G401 (cell line): ENCODE data around the gene LRIT2. TPM values are rescaled to one million over a fixed set of nuclear protein-coding genes. Genes with fewer than 3 reads are reported as not detected.
A peak's percentile ranks its signal among the peaks of the same experiment; 100 is the strongest.

ENCODE experiments used
- DNase-seq: peaks from one replicate; pipeline ENCODE4 v3.0.0-alpha.2; 2015; ENCODE audit warnings: low spot score
- in situ Hi-C: cut with HindIII; loops from 2 replicates; pipeline ENCODE4 v1.10.0; 2016; ENCODE audit warnings: low sequenced_read_pairs, mixed read lengths
- total RNA-seq: library from RNA; depleted of rRNA; stranded (reverse); fragments of >200 nt; shearing (Covaris generic); gene quantifications from 2 replicates; pipeline ENCODE4 v1.2.3, GENCODE V29; 2014

The LRIT2 gene
- total RNA-seq, 1 experiment from 2014 or later, result not detected

DNA sequence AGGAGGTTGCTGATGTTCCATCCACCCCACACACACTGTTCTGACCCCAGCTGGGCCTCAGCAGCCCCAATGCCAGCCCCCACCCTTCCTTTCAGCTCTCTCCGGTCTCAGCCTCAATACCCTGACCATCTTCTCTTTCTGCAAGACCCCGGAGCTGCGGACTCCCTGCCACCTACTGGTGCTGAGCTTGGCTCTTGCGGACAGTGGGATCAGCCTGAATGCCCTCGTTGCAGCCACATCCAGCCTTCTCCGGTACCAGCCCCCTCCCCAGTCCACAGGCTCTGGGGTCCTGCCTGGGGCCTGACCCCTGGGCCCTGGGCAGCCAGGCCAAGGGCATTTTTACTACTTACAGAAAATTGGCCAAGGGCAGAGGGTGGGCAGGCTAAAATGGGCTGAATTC, 22.2 kb upstream of the LRIT2 start:
- DNase-seq, result no peak
- in situ Hi-C loops, result no loop called here

DNA sequence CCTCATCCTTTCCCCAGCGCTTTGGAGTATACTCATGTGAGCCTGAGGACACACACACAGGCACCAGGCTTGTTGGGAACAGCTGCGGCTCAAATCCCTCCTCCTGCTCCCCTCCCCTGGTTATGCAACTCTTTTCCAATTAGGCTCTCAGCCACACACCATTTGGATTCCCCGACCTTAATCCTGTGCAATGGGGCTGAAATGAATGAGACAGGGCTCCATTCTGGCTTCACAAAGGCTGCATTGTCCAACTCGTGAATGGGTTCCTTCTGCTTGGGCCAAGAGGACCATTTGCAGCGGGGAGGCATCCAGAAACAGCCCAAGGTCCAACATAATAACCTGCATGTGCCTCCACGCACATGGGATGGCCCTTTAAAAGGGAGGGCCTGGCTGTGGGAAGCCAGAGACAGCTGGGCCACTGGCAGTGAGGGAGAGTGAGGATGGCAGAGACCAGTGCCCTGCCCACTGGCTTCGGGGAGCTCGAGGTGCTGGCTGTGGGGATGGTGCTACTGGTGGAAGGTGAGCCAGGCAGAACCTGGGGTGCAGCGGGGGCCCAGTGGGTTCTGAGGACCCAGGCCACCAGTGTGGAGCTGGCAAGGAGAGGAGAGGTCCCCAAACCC, 19.4 kb upstream of the LRIT2 start, which contains the start of gene RGR:
TSS of gene RGR (plus strand) at position 403 of the 620 bp plus-strand sequence. CDS start at position 441, 38 bp downstream.
- in situ Hi-C loops, result no loop called here
- peak; percentile 97 for DNase-seq

DNA sequence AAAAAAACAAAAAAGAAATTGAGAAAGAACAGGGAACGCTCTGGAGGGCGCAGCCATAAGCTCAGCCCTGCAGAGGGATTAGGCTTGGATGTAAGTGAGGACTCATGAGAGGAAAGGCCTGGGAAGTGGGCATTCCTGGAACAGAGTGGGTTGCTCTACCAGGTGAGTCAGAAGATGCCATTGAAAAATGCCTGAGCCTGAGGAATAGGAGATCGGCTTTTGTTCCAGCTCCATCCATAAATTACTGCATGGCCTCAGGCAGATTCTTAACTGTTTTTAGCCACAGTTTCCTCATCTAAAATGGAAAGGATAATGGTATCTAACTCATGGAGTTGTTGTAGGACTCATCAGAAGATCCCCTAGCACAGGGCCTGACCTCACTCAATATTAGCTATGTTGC, 18.4 kb upstream of the LRIT2 start:
- no peak for DNase-seq
- in situ Hi-C loops, result no loop called here

DNA sequence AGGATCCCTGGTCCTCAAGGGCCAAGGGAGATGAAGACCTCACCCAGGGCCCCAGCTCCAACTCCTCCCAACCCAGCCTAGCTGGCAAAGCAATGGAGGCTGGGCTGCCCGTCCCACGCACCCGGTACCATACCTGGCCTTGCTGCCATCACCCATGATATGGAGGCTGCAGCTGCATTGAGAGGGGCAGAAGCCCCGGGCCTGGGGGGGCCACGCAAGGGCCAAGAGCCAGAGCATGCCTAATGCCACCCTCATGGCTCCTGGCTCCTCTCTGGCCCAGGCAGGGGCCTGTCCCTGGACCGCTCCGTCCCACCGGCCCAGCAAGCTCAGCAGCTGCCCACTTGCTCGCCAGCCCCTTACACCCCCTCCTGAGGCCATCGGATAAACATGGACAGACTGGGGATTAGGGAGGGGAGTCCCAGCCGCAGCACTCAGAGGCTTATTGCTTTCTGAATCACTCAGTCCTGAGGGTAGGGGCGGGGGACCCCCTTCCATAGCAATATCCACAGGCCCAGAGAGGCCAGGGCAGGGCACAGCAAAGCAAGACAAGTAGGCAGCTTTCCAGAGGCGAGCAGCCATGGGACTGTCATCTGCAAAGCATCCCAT, 15.9 kb upstream of the LRIT2 start, which contains the start of gene LRIT1:
TSS of gene LRIT1 (minus strand) at position 362 of the 606 bp plus-strand sequence. CDS start at position 255, 107 bp downstream.
- in situ Hi-C loops, result no loop called here
- no peak for DNase-seq

DNA sequence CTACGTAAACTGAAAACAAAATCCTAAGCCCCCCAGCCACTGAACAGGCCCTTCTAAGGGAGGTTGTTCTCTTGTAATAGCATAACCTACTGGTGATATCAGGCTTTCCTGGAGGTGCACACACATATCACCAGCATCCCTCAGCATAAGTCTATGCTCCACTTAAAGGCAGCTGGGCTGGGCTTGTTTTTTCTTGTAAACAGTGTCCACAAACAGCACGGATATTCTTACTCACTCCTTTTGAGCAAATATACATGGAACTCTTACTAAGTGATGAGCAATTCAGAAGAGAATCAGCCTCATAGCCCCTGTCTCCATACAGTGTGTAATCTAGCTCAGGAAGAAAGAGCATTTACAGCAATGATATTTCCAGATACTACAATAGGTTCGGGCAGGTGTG, 13.6 kb upstream of the LRIT2 start:
- no peak for DNase-seq
- in situ Hi-C loops, result no loop called here

DNA sequence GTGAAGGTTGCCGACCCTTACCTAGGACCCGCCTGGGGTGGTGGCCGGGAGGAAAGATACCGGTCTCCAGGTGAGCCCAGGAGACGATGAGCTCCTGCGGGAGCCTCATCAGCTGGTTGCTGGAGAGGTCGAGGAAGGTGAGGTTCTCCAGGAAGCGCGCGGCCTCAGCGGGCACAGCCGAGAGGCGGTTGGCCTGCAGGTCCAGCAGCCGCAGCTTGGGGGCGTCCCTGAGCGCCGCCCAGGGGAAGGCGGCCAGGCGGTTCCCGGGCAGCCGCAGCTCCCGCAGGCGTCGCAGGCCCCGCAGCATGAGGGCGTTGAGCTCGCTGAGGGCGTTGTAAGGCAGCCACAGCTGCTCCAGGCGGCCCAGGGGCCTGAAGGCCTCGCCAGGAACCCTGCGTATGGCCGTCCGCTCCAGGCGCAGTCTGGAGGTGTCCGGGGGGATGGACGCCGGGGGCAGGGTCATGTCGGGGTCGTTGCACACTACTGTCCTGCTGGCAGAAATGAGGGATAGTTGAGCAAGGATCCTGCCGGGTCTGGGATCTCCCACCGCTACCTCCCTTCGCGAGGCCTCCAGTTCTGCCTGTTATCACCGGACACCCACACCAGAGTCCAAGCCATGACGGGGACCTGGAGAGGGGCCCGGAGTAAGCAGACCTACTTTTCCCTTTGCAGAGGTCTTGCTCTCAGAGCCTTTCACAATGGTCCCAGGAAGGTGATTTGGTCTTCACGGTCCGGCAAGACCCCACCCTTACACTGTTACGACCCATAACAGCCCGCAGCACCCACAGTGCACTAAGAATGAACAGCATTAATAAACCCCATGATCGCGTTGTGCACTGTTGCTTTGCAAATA, 12.1 kb upstream of the LRIT2 start:
- in situ Hi-C loops, result no loop called here
- no peak for DNase-seq

DNA sequence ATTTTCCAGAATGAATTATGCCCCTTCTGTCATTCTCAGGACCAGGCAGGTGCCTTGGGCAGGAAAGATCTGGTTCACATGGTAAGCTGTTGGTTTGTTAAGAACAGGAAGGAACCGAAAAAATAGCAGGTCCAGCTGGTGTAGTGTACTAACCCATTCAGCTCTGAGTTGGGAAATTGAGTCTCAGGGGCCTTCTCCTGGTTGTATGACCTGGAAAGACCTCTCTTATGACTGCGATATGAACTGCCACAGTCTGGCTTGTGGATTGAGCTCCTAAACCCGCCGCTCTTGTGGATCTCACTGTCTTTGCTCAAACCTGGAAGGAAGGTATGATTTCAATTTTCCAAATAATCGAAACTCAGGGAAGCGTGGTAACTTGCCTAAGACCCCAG, 11.5 kb upstream of the LRIT2 start:
- DNase-seq, result no peak
- in situ Hi-C loops, result no loop called here

DNA sequence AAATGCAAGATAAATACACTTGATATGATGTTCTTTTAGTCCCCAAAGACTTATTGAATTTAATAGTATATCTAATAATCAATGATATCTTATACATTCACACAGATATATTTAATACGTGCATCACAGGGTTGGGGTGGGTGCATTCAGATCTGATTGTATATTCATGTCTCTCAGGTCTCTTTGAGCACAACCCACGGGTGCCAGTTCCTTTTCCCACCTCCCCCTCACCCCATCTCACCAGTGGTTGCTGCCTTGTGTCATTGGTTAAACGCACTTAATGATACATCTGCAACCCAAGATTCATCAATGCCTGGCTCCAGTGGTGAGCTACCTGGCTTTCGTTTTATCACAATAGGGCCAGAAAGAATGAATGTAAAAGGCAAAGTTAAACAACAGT, 9.8 kb upstream of the LRIT2 start:
- in situ Hi-C loops, result no loop called here
- DNase-seq, result no peak

DNA sequence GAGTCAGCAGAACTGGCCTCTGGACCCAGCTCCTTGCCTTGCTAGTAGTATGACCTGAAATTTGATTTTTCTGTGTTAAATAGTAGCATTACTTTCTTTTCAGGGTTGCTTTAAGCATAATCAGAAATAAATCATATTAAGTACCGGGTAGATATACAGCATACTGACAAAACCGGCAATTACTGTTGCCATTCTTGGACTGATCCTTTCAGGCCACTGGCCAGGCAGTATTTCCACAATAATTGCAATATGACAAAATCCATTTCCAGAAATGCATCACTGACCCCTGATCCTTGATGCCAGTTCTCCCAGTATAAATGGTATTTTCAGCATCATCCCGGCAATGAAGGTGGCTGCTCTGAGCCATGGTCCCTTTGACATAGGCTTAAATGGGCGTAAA, 9.1 kb upstream of the LRIT2 start:
- in situ Hi-C loops, result no loop called here
- DNase-seq, result no peak

DNA sequence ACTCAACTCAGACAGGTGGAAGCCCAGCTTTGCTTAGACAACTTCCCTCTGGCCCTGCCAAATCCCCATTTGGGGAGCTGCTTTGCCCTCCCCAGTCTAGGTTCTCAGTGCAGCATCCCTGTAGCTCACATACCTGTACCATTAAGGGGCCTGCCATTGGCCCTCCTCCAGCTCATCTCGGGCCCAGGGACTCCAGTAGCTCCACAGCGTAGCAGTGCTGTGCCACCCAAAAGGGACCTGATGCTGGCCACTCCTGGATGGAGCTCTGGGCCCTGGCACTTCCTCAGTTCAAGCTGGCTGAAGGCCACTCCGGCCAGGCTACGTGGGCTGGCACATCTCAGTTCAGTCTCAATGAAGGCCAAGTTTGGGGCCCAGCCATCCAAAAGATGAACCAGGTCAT, 8.6 kb upstream of the LRIT2 start:
- in situ Hi-C loops, result no loop called here
- no peak for DNase-seq

DNA sequence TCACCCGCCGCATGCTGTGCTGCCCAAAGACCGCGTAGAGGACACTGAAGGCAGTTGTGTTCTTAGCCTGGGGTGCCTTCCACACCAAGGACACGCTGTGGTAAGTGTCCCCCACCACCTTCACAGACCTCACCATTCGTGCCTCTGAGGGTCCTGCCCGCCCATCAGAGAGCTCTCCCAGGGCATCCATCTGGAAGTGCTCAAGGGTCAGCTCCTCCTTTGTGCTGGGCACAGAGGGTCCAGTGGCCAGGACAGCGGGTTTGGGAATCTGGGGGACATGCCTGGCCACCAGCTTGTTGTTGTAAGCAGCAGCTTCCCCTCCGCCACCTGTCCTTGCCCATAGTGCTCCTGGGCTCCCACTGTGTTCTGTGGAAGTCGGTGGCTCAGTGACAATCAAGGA, 7.0 kb upstream of the LRIT2 start:
- no peak for DNase-seq
- in situ Hi-C loops, result no loop called here

DNA sequence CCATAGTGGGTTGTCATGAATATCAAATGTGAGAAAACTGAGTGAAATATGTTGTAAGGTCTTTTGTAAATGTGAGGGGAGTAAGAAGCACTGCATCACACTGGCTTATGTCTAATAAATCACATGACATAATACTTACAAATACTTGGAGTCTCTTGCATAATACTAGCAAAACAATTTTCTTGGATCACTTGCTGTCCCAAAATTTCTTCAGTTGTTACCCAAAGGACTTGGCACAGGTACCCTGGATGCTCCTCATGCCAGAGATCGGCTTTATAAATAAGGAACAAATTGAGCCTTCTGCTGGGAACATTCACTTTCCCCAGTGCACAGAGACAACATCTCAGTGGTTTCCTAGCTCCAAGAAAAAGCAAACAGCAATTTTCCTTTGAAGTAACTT, 5.0 kb upstream of the LRIT2 start:
- no peak for DNase-seq
- in situ Hi-C loops, result no loop called here

DNA sequence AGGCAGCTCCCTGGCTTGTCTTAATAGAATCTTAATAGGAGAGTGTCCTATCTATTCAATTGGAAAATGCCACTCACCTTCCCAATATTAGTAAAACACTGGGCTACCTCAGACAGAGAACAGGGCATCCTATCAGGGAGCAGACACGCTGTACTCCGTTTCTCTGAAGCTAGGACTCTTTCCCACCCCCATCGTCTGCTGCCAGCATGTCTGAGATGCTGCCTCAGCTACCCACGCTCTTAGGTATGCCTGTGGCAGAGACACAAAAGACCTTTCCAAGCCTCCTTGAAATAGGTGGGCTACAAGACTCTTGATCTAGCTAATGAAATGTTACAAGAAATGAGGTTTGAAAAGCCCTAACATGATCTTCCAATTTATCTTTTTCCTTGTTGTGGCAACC, 2.5 kb upstream of the LRIT2 start:
- no peak for DNase-seq
- in situ Hi-C loops, result no loop called here

DNA sequence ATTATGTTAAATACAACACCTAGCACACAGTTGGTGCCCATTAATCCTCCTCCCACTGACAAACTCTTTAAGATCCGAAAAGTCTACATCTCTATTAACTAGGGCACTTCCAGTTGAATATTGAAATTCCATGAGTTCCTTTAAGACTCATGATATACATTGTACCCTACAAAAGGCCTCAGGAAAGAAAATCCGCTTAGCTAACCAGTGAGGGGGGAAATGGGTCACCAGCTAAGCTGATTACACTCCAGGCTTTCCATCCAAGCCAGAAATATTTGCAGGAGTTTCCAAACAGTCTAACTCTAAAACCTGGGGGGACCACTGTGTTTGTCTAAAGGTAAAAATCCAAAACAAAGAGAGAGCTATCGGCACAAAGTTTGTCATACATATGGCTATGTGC, 1.3 kb upstream of the LRIT2 start:
- DNase-seq, result no peak
- in situ Hi-C loops, result no loop called here

DNA sequence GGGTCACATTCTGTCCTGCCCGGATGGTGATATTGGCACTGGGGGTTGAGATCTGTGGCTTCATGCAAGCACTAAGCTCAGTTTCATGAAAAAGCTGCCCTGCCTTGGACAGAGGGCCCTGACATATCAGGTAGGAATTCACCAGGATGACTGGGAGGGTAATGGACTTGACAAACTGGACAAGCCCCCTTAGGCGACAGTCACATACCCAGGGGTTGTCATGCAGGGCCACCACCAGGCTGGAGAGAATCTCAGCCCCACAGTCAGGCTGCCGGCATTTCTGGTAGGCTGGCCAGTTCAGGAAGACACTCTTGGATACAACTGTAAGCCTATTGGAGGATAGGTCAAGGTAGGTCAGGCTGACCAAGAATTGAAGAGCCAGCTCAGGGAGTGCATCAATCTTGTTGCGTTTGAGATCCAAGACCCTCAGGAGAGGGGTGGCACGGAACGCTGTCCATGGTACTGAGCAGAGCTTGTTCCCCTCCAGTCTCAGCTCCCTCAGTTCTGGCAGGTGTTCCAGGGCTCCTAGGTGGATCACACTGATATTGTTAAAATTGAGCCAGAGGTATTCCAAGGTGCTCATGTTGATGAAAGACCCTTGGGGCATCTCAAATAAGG, 824 bp downstream of the LRIT2 start:
- in situ Hi-C loops, result no loop called here

DNA sequence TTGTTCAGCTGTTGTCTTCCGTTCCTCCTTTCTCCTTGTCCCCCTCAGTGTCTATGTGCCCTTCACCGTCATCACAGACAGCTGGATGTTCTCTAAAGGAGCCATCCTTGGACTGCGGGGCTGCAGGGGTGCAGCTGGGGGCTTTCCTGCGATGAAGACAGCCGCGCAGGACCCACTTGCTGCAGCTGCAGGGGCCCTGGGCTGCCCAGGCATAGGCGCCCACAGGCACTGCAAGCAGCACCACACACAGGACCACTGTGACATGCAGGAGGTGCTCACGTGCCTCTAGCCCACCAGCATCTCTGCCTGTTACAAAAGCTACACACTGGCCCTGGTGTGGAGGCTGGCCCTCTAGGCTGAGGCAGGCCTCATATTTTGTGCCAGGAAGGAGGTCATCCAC, 3.4 kb downstream of the LRIT2 start:
- in situ Hi-C loops, result no loop called here
- no peak for DNase-seq

More for the DNA sequence above, 824 bp downstream of the LRIT2 start:
- no peak for DNase-seq

DNA sequence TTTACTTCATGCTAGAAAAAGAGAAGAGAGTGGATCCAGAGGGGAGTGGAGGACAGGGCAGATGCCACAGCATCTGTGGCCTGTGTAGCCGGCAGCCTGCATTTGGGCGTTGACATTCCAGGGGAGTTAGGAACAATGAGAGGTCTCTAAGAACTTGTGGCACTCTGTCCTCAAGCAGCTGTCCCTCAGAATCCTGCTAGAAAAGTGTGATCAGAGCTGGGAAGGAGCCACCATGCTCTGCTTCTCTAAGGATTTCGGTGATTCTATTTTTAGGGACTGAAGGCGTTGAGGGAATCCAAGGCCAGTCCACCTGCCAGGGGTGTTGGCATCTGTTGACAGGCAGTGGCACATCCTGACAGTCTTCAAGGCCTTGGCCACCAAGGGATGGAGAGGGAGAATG, 7.6 kb downstream of the LRIT2 start:
- in situ Hi-C loops, result no loop called here
- no peak for DNase-seq

DNA sequence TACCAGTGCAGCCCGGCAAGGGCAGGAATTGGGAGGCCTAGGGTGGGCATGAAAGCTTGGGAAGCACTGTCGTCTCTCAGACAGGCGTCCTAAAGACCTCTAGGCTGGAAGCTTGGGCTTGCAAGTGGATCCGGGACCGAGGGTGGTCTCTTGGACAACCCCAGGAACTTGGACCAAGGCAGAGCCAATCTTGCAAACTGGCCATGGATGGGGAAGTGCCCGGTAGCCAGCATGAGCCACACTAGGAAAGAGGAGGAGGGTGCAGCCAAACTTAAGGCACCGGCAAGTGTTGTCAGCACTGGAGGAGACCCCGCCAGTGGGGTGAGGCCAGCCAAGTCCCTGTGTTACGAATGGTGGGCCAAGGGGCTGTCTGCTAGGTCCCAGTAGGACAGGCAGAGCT, 8.5 kb downstream of the LRIT2 start:
- no peak for DNase-seq
- in situ Hi-C loops, result no loop called here

DNA sequence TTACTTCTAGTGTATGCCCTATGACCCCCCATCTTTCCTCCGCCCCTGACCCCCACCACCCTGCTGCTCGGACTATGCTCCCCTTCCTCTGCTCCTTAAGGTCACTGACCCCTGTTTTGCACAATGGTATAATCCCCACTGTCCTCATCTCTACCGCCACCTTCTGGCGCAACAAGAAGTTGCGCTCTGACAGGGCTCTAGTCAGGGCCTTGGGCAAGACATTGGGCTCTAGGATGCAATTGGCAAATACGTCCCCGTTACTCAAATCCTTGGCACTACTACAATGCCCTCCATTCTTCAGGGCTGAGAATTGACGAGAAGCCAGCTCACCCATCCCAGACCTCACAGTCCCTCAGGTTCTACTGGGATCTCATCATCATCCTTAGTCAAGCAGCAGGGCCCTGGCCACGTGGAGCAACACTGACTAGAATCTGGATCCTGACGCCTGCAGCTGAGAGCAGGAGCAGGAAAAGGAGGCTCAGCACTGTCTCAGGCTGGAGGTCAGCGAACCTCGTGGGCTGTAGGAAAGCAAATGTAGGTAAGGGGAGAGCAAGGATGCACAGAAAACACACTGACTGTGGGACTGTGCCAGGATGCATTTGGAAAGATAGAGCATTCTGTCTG, 10.6 kb downstream of the LRIT2 start:
- in situ Hi-C loops, result no loop called here
- no peak for DNase-seq
